ENCODE results near the gene CISH. TPM values are rescaled to one million over a fixed set of nuclear protein-coding genes. Genes with fewer than 3 reads are reported as not detected.

Gene CISH
- total and polyA plus RNA-seq, 9 of the 15 experiments (the other 6 are each of a cell fraction or from before 2014, with no cell fraction given): 1.7 to 47.7 (median 18.3) TPM

GRCh38 chr3:50568947-50569749 lies 42.4 kb downstream of the CISH start, which contains the start of gene HEMK1 (continued):
- no peak for TF ChIP-seq E2F3 (CRISPR knock-in tag; IDR thresholded peaks at IDR 0.05)
- no peak for TF ChIP-seq NR4A1 (CRISPR knock-in tag; IDR thresholded peaks at IDR 0.05)
- TF ChIP-seq NR4A1 (tag; IDR thresholded peaks at IDR 0.05): 0 out of 2 replicates have a peak, but pooled peaks have one; percentile 23
- TF ChIP-seq ZEB2 (IDR thresholded peaks at IDR 0.05): peak; percentile 98
- TF ChIP-seq ZNF232 (CRISPR knock-in tag; IDR thresholded peaks at IDR 0.05): no peak
- TF ChIP-seq YY1 (IDR thresholded peaks at IDR 0.05; ENCODE audit: borderline replicate concordance in 1 of 3, control insufficient read depth in 1 of 3, extremely low read depth in 1 of 3, insufficient read depth in 3 of 3, insufficient read length in 1 of 3, insufficient replicate concordance in 2 of 3, low read depth in 1 of 3, low read length in 2 of 3): peak in 1 of 3 experiments; percentile 9
- no peak for TF ChIP-seq TCF7L2 (IDR thresholded peaks at IDR 0.05; ENCODE audit: low read depth, low read length)
- TF ChIP-seq ZNF507 (tag; conservative IDR thresholded peaks at IDR 0.05): no peak
- no peak for TF ChIP-seq ZZZ3 (IDR thresholded peaks at IDR 0.05)
- no peak for TF ChIP-seq KLF16 (IDR thresholded peaks at IDR 0.05)
- TF ChIP-seq POLR2AphosphoS2 (IDR thresholded peaks at IDR 0.05; ENCODE audit: low read length): no peak
- peak; percentile 59; the same call in 1 of the 2 replicates for TF ChIP-seq FOXM1 (IDR thresholded peaks at IDR 0.05; ENCODE audit: low read depth)
- TF ChIP-seq FOXM1 (CRISPR knock-in tag; IDR thresholded peaks at IDR 0.05; ENCODE audit: low read depth): no peak
- no peak for TF ChIP-seq LARP7 (IDR thresholded peaks at IDR 0.05)
- no peak for TF ChIP-seq ATF6 (CRISPR knock-in tag; IDR thresholded peaks at IDR 0.05)
- TF ChIP-seq ZBTB34 (CRISPR knock-in tag; IDR thresholded peaks at IDR 0.05): no peak
- TF ChIP-seq, protein P1, sequence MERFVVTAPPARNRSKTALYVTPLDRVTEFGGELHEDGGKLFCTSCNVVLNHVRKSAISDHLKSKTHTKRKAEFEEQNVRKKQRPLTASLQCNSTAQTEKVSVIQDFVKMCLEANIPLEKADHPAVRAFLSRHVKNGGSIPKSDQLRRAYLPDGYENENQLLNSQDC (CRISPR knock-in tag; IDR thresholded peaks at IDR 0.05): no peak
- TF ChIP-seq BDP1 (IDR thresholded peaks at IDR 0.05; ENCODE audit: insufficient read depth, insufficient read length): no peak
- no peak for TF ChIP-seq RAD21 (CRISPR knock-in tag; conservative IDR thresholded peaks at IDR 0.05 in 1 of 2, IDR thresholded peaks at IDR 0.05 in 1 of 2)
- no peak for TF ChIP-seq ZNF140 (CRISPR knock-in tag; IDR thresholded peaks at IDR 0.05)
- TF ChIP-seq XRCC5 (IDR thresholded peaks at IDR 0.05; ENCODE audit: low read depth, low read length): peak; percentile 89
- no peak for TF ChIP-seq POU5F1 (IDR thresholded peaks at IDR 0.05; ENCODE audit: borderline replicate concordance, low read depth, low read length, partially characterized antibody)

Measured in K562 (cell line).